ENCODE measurements around the gene TMPRSS9.

TMPRSS9 gene

GRCh38 chr19:2359992-2360685 lies at the start of gene TMPRSS9:
Gene TMPRSS9 (plus strand): TSS chr19:2360265. CDS start chr19:2389786, 29,521 bp downstream.
- no peak for DNase-seq (ENCODE audit: low spot score)

DNA sequence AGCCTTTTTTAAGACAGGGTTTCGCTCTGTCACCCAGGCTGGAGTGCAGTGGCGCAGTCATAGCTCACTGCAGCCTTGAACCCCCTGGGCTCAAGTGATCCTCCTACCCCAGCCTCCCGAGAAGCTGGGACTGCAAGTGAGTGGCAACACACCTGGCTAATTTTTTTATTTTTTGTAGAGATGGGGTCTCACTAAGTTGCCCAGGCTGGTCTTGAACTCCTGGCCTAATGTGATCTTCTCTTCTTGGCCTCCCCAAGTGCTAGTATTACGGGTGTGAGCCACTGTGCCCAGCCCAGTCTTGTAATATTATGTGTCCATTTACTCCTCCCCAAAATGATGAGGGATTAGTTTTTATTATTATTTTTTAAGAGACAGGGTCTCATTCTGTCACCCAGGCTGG lies 49.0 kb upstream of the TMPRSS9 start:
- no peak for DNase-seq (ENCODE audit: low spot score)

DNA sequence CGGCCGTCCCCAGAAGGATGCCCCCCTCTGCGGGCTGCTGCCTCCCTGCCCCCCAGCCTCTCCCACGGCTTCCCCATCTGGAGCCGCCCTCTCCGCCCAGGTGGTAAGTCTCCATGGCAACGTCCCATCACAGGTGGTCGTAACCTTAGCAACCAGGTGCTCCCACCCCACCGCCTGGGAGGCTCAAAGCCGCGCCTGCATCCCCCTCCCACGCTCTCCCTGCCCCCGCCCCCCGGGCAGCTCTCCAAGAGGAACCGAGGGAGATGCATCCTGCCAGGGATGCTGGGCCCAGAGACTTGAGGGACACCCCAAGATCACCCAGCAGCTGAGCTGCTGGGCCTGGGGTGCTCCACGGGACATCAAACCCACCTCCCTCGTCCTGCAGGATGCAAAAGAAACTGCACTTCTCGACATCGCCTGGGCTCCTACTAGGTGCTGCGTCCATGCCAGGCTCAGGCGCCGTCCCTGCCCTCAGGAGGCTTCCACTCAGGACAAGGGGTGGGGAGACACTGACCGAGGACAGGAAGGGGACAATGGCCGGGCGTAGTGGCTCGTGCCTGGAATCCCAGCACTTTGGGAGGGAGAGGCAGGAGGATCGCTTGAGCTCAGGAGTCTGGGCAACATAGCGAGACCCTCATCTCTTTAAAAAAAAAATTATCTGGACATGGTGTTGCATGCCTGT lies 47.1 kb upstream of the TMPRSS9 start:
- no peak for DNase-seq (ENCODE audit: low spot score)

GRCh38 chr19:2315121-2315817 lies 44.8 kb upstream of the TMPRSS9 start:
- no peak for DNase-seq (ENCODE audit: low spot score)

GRCh38 chr19:2315818-2316353 lies 44.2 kb upstream of the TMPRSS9 start:
- DNase-seq (ENCODE audit: low spot score), result peak; percentile 83

- DNase-seq (ENCODE audit: low spot score), result no peak
These were observed 42.8 kb upstream of the TMPRSS9 start for GRCh38 chr19:2317300-2317699.

- no peak for DNase-seq (ENCODE audit: low spot score)
These were observed 42.3 kb upstream of the TMPRSS9 start for GRCh38 chr19:2317756-2318155.

DNA sequence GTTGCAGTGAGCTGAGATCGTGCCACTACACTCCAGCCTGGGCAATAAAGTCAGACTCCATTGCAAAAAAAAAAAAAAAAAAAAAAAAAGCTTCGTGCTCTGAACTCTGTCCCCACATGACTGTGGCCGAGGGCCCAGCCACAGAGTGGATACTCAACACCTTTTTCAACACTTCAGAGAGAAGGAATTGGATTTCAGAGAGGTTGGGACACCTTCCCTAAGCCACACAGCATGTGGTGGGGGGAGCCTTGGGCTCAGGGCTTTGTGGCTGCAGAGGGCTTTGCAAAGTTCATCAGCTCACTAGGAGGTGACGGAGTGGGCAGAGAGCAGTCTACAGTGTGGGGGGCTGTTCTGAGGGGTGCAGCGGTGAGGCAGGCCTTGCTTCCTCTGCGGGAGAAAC lies 41.1 kb upstream of the TMPRSS9 start:
- DNase-seq (ENCODE audit: low spot score), result no peak

GRCh38 chr19:2319551-2319950 lies 40.5 kb upstream of the TMPRSS9 start:
- no peak for DNase-seq (ENCODE audit: low spot score)

GRCh38 chr19:2320049-2320448 lies 40.0 kb upstream of the TMPRSS9 start:
- no peak for DNase-seq (ENCODE audit: low spot score)

DNA sequence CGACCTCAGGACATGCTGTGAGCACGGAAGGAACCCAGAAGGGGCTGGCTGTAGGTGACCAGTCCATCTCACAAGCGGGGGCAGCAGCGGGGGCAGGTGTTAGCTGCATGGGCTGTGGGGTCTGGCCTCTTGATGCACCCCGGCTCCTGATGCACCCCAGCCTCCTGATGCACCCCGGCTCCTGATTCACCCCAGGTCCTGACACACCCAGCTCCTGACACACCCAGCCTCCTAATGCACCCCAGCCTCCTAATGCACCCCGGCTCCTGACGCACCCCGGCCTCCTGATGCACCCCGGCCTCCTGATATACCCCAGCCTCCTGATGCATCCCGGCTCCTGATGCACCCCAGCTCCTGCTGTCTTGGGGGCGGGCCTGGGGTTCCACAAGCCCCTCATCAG lies 39.1 kb upstream of the TMPRSS9 start:
- no peak for DNase-seq (ENCODE audit: low spot score)

- no peak for DNase-seq (ENCODE audit: low spot score)
These were observed 38.3 kb upstream of the TMPRSS9 start for GRCh38 chr19:2321565-2322283.

DNA sequence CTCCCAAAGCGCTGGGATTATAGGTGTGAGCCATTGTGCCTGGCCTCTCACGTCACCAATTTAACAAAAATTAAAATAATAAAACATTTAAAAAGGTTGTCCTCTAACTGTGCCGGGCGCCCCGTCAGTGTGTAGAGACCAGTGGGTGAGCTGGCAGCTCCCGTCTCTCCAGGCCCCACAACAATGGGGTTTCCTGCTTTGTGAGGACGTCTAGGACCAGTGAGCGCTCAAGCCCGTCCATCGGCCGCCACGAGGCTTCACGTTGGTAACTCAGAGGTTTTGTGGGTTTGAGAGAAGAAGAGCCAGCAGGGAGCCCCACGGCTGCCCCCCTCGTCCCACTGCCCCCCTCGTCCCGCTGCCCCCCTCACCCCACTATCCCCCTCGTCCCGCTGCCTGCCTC lies 36.4 kb upstream of the TMPRSS9 start:
- DNase-seq (ENCODE audit: low spot score), result no peak

DNA sequence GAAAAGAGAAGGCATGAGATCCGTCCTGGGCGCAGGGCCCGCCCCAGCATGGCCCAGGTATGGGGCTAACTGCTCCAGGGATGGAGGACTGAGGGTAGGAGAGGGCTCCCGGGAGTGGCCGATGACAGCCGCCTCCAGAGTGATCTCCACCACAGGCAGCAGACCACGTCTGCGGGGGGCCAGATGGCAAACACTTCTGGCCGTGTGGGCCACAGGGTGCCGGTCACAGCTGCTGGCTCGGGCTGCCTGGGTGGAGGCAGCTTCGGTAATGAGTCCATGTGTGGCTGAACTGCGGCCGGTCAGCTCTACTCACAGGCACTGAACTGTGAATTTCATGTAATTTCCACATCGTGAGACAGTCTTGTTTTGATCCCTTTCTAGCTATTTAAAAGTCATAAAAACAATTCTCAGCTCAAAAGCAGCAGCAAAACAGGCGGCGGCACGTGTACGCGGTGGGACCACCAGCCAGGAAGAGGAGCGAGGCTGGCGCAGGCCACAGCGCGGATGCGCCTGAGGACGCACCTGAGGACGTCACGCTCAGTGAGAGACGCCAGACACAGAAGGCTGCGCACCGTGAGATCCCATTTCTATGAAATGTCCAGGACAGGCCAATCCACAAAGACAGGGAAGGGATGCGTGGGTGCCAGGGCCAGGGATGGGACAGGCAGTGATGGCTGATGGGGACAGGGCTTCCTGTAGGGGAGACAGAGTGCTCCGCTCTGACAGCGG lies 35.7 kb upstream of the TMPRSS9 start:
- DNase-seq (ENCODE audit: low spot score), result no peak

DNA sequence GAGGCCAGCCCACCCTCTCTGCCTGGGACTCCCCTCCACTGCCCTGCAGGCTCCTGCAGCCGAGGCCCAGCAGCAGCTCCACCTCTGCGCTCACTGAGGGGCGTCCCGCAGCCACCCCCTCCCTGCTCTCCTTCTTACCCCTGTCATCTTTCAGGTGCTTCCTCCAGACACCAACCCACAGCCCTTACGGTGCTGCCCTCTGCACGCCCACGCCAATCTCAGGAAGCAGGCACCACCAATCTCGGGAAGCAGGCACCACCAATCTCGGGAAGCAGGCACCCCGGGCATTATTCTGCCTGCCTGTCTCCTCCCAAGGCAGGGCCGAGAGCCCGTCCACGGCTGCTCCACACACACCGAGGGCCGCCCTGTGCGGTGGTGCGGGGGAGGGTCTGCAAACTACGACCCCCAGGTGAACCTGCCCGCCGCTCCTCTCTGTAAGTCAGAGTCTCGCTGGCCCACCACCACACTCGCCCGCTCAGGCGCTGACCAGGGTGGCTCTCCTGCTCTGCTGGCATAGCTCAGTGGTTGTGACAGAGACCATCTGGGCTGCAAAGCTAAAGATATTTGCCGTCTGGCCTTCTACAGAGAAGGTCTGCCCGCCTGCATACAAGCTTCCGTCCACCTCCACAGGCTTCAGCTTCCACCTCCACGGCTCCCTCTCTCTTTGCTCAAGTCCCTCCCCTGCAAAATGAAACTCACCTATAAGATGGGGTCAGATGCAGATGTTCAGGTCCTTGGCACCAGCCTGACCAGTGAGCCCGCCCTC lies 34.6 kb upstream of the TMPRSS9 start:
- DNase-seq (ENCODE audit: low spot score), result no peak

DNA sequence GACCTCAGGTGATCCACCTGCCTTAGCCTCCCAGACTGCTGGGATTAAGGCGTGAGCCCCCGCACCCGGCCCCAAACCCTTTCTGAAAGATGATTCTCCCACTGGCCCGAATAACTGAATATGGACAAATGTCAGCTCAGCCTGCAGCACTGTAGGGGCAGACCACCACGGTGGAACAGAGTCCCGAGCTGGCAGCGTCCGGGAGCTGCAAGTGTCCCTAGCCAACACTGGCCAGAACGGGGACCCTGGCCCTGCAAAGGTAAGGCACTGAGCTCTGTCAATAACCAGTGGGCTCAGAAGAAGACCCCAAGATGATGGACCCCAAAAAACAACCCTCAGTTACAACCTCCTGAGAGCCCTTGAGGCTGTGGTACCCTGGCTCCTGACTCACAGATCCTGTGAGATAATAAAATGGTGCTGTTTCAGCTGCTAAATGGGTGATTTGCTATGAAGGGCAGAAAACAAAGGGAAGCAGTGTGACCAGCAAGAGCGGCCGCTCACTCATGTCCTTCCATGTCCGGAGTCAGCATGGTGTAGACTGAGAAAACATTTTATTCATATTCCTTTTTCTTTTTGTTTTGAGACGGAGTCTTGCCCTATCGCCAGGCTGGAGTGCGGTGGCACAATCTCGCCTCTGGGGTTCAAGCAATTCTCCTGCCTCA lies 33.2 kb upstream of the TMPRSS9 start:
- no peak for DNase-seq (ENCODE audit: low spot score)

GRCh38 chr19:2327773-2328400 lies 32.2 kb upstream of the TMPRSS9 start:
- DNase-seq (ENCODE audit: low spot score), result no peak

DNA sequence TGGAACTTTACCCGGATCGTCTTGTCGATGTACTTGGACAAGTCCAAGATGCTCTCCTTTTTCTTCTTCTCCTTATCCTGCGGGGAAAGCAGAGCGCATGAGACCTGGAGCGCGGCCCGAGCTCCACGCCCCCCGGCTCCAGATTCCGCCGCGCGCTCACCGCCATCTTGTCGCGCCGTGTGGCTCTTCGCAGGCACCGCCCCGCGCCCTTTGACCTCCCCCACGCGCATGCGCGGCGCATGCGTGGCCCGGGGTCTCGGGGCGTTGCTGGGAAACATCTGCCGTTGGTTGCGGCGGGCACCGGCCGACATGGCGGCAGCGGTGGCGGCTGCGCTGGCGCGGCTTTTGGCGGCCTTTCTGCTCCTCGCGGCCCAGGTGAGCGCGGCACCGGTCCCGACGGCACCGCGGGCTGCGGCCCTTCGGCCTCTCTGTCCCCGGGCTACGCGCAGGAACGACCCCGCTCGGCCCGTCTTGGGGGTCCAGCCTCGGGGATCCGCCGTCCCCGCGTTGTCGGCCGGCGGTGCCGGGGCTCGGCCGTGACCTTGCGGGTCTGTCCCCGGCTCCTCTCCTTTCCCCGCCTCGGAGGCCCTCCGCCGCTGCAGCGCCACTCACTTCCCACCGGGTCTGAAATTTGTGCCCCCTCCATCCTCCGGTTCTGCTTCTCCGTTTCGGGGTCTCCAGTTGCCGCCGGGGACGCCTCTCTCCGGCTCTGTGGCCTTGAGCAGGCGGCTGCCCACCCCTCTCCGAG lies 31.5 kb upstream of the TMPRSS9 start, which contains the start of the genes LSM7 and SPPL2B:
Gene LSM7, minus strand, starts transcription at position 186 of the 748 bp plus-strand sequence. Its CDS starts 20 bp downstream, at position 166.
Gene SPPL2B, plus strand, starts transcription at position 284 of the 748 bp plus-strand sequence. Its CDS starts 26 bp downstream, at position 310.
- DNase-seq (ENCODE audit: low spot score), result peak; percentile 94

DNA sequence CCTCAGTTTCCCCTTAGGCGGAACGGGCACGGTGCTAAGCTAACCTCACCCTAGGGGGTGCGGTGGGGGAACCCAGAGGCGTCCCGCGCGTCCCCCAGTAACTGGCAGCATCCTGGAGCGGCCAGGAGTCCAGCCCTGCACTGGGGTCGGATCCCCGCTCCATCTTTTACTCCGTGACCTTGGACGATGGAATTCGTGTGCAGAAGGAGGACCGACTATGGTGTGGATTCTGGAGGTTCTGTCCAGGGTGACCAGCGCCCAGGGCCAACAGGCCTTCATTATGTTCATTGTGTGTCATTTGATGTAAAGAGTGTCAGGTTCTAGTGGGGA lies 31.0 kb upstream of the TMPRSS9 start:
- no peak for DNase-seq (ENCODE audit: low spot score)
